Gastroesophageal sphincter (tissue), 3 donors: ENCODE data around the gene TDRD9.

ENCODE experiments used
- EP300 ChIP-seq: sonication (generic); formaldehyde crosslinking; IDR thresholded peaks from one replicate; pipeline ENCODE4 v1.6.1; 2017; ENCODE audit warnings: antibody characterized with exemption, mild to moderate bottlenecking
- POLR2A ChIP-seq, 2 donors: fragments of 450-650 bp; IDR thresholded peaks; one replicate each; pipeline ENCODE4 v1.6.1; 2017; ENCODE audit warnings: antibody characterized with exemption in 2 of 2, mild to moderate bottlenecking in 2 of 2, moderate library complexity in 1 of 2
- TF ChIP-seq, protein P1 (sequence below), 4 experiments: fragments of 200-600 bp in 2 of 4; fragments of 450-650 bp in 2 of 4; sonication (generic) in 1 of 4; IDR thresholded peaks; one replicate each; pipeline ENCODE4 v1.5.1; 2017 to 2019; ENCODE audit warnings: antibody characterized with exemption in 4 of 4, mild to moderate bottlenecking in 2 of 4, moderate library complexity in 2 of 4

DNA sequence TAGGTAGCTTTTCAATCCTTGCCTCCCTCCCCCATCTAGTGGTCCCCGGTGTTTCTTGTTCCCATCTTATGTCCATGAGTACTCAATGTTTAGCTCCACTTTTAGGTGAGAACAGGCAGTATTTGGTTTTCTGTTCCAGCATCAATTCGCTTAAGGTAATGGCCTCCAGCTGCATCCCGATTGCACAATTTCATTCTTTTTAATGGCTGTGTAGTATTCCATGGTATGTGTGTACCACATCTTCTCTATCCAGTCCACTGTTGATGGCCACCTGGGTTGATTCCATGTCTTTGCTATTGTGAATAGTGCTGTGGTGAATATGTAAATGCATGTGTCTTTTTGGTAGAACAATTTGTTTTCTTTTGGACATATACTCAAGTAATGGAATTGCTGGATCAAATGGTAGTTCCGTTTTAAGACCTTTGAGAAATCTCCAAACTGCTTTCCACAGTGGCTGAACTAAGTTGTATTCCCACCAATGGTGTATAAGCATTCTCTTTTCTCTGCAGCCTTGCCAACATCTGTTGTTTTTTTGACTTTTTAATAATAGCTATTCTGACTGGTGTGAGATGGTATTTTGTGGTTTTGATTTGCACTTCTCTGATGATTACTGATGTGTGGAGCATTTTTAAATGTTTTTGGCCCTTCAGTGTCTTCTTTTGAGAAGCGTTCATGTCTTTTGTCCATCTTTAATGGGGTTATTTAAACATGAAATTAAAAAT, 123.0 kb downstream of the TDRD9 start:
- TF ChIP-seq, protein P1, sequence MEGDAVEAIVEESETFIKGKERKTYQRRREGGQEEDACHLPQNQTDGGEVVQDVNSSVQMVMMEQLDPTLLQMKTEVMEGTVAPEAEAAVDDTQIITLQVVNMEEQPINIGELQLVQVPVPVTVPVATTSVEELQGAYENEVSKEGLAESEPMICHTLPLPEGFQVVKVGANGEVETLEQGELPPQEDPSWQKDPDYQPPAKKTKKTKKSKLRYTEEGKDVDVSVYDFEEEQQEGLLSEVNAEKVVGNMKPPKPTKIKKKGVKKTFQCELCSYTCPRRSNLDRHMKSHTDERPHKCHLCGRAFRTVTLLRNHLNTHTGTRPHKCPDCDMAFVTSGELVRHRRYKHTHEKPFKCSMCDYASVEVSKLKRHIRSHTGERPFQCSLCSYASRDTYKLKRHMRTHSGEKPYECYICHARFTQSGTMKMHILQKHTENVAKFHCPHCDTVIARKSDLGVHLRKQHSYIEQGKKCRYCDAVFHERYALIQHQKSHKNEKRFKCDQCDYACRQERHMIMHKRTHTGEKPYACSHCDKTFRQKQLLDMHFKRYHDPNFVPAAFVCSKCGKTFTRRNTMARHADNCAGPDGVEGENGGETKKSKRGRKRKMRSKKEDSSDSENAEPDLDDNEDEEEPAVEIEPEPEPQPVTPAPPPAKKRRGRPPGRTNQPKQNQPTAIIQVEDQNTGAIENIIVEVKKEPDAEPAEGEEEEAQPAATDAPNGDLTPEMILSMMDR (IDR thresholded peaks at IDR 0.05): no peak
- no peak for TF ChIP-seq EP300
- TF ChIP-seq POLR2A (IDR thresholded peaks at IDR 0.05): no peak
